A673 (cell line): ENCODE results near the gene CMTM3.

Experiments used
- EZH2 ChIP-seq: fragments of 200-600 bp; sonication (generic); IDR thresholded peaks from 2 replicates; pipeline ENCODE4 v1.6.1; 2017; ENCODE audit warnings: borderline replicate concordance, low read depth, mild to moderate bottlenecking, mixed read lengths, antibody characterized with exemption, low read length; ENCODE audit not compliant: poor library complexity, severe bottlenecking
- TF ChIP-seq, protein P1 (sequence below): fragments of 300-800, 200-600 bp; sonication (generic); conservative IDR thresholded peaks from 2 replicates; pipeline ENCODE4 v1.5.1; 2017; ENCODE audit warnings: low read depth, mild to moderate bottlenecking, antibody characterized with exemption, low read length, moderate library complexity, mixed read lengths

DNA sequence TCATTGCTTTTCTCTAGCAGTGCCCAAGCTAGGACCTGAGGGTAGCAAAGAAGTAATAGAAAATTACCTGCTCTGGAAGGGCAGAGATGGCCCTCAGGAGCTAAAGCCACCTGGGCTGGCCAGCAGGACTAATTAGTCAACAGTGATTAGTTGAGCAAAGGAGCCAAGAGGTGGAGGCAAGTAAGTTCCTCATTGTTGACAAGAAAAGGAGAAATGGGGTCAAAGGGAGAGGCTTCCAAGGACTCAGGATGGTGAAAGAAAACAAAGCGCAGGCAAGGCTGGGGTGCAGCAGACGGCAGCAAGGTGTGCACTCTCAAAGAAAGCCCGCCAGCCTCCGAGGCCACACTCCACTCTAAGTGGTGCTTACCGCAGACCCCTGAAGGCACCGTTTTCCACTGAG is 47.5 kb downstream of the CMTM3 start:
- no peak for TF ChIP-seq EZH2
- TF ChIP-seq, protein P1, sequence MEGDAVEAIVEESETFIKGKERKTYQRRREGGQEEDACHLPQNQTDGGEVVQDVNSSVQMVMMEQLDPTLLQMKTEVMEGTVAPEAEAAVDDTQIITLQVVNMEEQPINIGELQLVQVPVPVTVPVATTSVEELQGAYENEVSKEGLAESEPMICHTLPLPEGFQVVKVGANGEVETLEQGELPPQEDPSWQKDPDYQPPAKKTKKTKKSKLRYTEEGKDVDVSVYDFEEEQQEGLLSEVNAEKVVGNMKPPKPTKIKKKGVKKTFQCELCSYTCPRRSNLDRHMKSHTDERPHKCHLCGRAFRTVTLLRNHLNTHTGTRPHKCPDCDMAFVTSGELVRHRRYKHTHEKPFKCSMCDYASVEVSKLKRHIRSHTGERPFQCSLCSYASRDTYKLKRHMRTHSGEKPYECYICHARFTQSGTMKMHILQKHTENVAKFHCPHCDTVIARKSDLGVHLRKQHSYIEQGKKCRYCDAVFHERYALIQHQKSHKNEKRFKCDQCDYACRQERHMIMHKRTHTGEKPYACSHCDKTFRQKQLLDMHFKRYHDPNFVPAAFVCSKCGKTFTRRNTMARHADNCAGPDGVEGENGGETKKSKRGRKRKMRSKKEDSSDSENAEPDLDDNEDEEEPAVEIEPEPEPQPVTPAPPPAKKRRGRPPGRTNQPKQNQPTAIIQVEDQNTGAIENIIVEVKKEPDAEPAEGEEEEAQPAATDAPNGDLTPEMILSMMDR: no peak
